ENCODE results near the gene SEPSECS.

SEPSECS gene

GRCh38 chr4:25103418-25103817 is 56.8 kb downstream of the SEPSECS start:
- DNase-seq (ENCODE audit: low spot score), result peak; percentile 71
- Histone ChIP-seq H3K27ac (peak overlapping the region; percentile 33 to 47), H3K4me3 (no peak overlapping the region)
- no peak for TF ChIP-seq CTCF (IDR thresholded peaks at IDR 0.05)

GRCh38 chr4:25101836-25102235 is 58.4 kb downstream of the SEPSECS start:
- Histone ChIP-seq H3K4me3 (no peak overlapping the region), H3K27ac (no peak overlapping the region)
- TF ChIP-seq CTCF (IDR thresholded peaks at IDR 0.05), result no peak
- DNase-seq (ENCODE audit: low spot score), result peak; percentile 9

- TF ChIP-seq CTCF (IDR thresholded peaks at IDR 0.05), result no peak
- no peak overlapping the region for H3K4me3 ChIP-seq
- DNase-seq (ENCODE audit: low spot score), result peak; percentile 4
- no peak overlapping the region for H3K27ac ChIP-seq
Observed at GRCh38 chr4:25100710-25101109, 59.5 kb downstream of the SEPSECS start.

- peak; percentile 33 for DNase-seq (ENCODE audit: low spot score)
- Histone ChIP-seq H3K27ac (peak overlapping the region in 1 of 2 donors; percentile 54), H3K4me3 (no peak overlapping the region)
- no peak for TF ChIP-seq CTCF (IDR thresholded peaks at IDR 0.05)
Observed at GRCh38 chr4:25100021-25100555, 60.2 kb downstream of the SEPSECS start.

- Histone ChIP-seq H3K27ac (peak overlapping the region in 1 of 2 donors; percentile 54), H3K4me3 (peak overlapping the region; percentile 39)
- DNase-seq (ENCODE audit: low spot score), result peak; percentile 74
- TF ChIP-seq CTCF (IDR thresholded peaks at IDR 0.05), result no peak
Observed at GRCh38 chr4:25098964-25099891, 61.0 kb downstream of the SEPSECS start.

- no peak overlapping the region for H3K27ac ChIP-seq
- TF ChIP-seq CTCF (IDR thresholded peaks at IDR 0.05), result no peak
- DNase-seq (ENCODE audit: low spot score), result peak; percentile 40
- no peak overlapping the region for H3K4me3 ChIP-seq
Observed at GRCh38 chr4:25096981-25097443, 63.2 kb downstream of the SEPSECS start.
